Measurements from ENCODE around the gene TNN.

The TNN gene

GRCh38 chr1:175168782-175169181, 101.1 kb downstream of the TNN start:
- H3K79me1 ChIP-seq (ENCODE audit: low read length): no peaks in the 10 kb centered on the region
- no peaks in the 10 kb centered on the region for H3K27me3 ChIP-seq (ENCODE audit: insufficient read depth, low read length, poor library complexity)
- no peak overlapping the region for H2BK120ac ChIP-seq (ENCODE audit: low read depth, low read length)
- H3K4ac ChIP-seq (ENCODE audit: low read depth, low read length): no peak overlapping the region
- H3K4me2 ChIP-seq (ENCODE audit: low read length): no peak overlapping the region
- no peak overlapping the region for H2BK15ac ChIP-seq (replicated peaks; ENCODE audit: low read depth)
- H4K8ac ChIP-seq (ENCODE audit: low read depth, low read length): no peak overlapping the region
- H3K27ac ChIP-seq (ENCODE audit: low read depth, low read length): no peak overlapping the region
- no peak overlapping the region for H3K23ac ChIP-seq (ENCODE audit: low read length)
- H3K9ac ChIP-seq (ENCODE audit: low read length): no peak overlapping the region
- no peak for DNase-seq
- H2BK5ac ChIP-seq (ENCODE audit: low read length): no peak overlapping the region
- H3K18ac ChIP-seq (ENCODE audit: low read length): no peak overlapping the region
- no peak overlapping the region for H4K5ac ChIP-seq (ENCODE audit: low read length)
- H3K79me2 ChIP-seq (ENCODE audit: control insufficient read depth, insufficient read depth, low read length): no peaks in the 10 kb centered on the region
- WGBS (ENCODE audit: extremely low coverage, insufficient coverage, low lambda C conversion rate): no CpG with 5 or more reads among the region's 4 CpGs
- no peak overlapping the region for H2AK5ac ChIP-seq (ENCODE audit: low read length)
- H3K4me1 ChIP-seq (ENCODE audit: control insufficient read depth, low read depth, low read length): peaks cover 3% of the 10 kb centered on the region
- no peak overlapping the region for H3K4me3 ChIP-seq (ENCODE audit: low read length)
- no peak overlapping the region for H3K56ac ChIP-seq (ENCODE audit: low read length)
- no peaks in the 10 kb centered on the region for H3K36me3 ChIP-seq (ENCODE audit: control insufficient read depth, insufficient read depth, low read length)

- Histone ChIP-seq H3K18ac (ENCODE audit: low read length) (no peak overlapping the region), H4K5ac (ENCODE audit: low read length) (no peak overlapping the region), H3K27ac (ENCODE audit: low read depth, low read length) (no peak overlapping the region), H2AK5ac (ENCODE audit: low read length) (no peak overlapping the region), H3K4ac (ENCODE audit: low read depth, low read length) (no peak overlapping the region), H3K4me2 (ENCODE audit: low read length) (no peak overlapping the region), H3K4me3 (ENCODE audit: low read length) (no peak overlapping the region), H3K36me3 (ENCODE audit: control insufficient read depth, insufficient read depth, low read length) (no peaks in the 10 kb centered on the region), H3K27me3 (ENCODE audit: insufficient read depth, low read length, poor library complexity) (no peaks in the 10 kb centered on the region), H3K9ac (ENCODE audit: low read length) (no peak overlapping the region), H3K4me1 (ENCODE audit: control insufficient read depth, low read depth, low read length) (peaks cover 3% of the 10 kb centered on the region), H3K79me2 (ENCODE audit: control insufficient read depth, insufficient read depth, low read length) (no peaks in the 10 kb centered on the region), H2BK15ac (replicated peaks; ENCODE audit: low read depth) (no peak overlapping the region), H4K8ac (ENCODE audit: low read depth, low read length) (no peak overlapping the region), H2BK120ac (ENCODE audit: low read depth, low read length) (no peak overlapping the region), H3K79me1 (ENCODE audit: low read length) (no peaks in the 10 kb centered on the region), H3K23ac (ENCODE audit: low read length) (no peak overlapping the region), H3K56ac (ENCODE audit: low read length) (no peak overlapping the region), H2BK5ac (ENCODE audit: low read length) (no peak overlapping the region)
- no peak for DNase-seq
- no CpG with 5 or more reads among the region's 6 CpGs for WGBS (ENCODE audit: extremely low coverage, insufficient coverage, low lambda C conversion rate)
Measured at GRCh38 chr1:175169286-175170018, 101.8 kb downstream of the TNN start.

- Histone ChIP-seq H3K56ac (ENCODE audit: low read length) (peak overlapping the region; percentile 12), H2BK120ac (ENCODE audit: low read depth, low read length) (no peak overlapping the region), H2AK5ac (ENCODE audit: low read length) (no peak overlapping the region), H3K36me3 (ENCODE audit: control insufficient read depth, insufficient read depth, low read length) (no peaks in the 10 kb centered on the region), H3K23ac (ENCODE audit: low read length) (no peak overlapping the region), H4K5ac (ENCODE audit: low read length) (no peak overlapping the region), H3K18ac (ENCODE audit: low read length) (no peak overlapping the region), H3K9ac (ENCODE audit: low read length) (no peak overlapping the region), H3K79me2 (ENCODE audit: control insufficient read depth, insufficient read depth, low read length) (no peaks in the 10 kb centered on the region), H3K4ac (ENCODE audit: low read depth, low read length) (no peak overlapping the region), H2BK15ac (replicated peaks; ENCODE audit: low read depth) (no peak overlapping the region), H3K4me2 (ENCODE audit: low read length) (no peak overlapping the region), H3K27me3 (ENCODE audit: insufficient read depth, low read length, poor library complexity) (no peaks in the 10 kb centered on the region), H4K8ac (ENCODE audit: low read depth, low read length) (no peak overlapping the region), H3K4me3 (ENCODE audit: low read length) (no peak overlapping the region), H2BK5ac (ENCODE audit: low read length) (peak overlapping the region; percentile 22), H3K4me1 (ENCODE audit: control insufficient read depth, low read depth, low read length) (peaks cover 3% of the 10 kb centered on the region), H3K79me1 (ENCODE audit: low read length) (no peaks in the 10 kb centered on the region), H3K27ac (ENCODE audit: low read depth, low read length) (no peak overlapping the region)
- no CpG with 5 or more reads among the region's 9 CpGs for WGBS (ENCODE audit: extremely low coverage, insufficient coverage, low lambda C conversion rate)
- peak; percentile 34 for DNase-seq
Measured at GRCh38 chr1:175171036-175171913, 103.6 kb downstream of the TNN start.

- no peak overlapping the region for H3K18ac ChIP-seq (ENCODE audit: low read length)
- no peak overlapping the region for H2BK120ac ChIP-seq (ENCODE audit: low read depth, low read length)
- no peak overlapping the region for H3K4ac ChIP-seq (ENCODE audit: low read depth, low read length)
- no peak overlapping the region for H2BK5ac ChIP-seq (ENCODE audit: low read length)
- no CpG with 5 or more reads among the region's 3 CpGs for WGBS (ENCODE audit: extremely low coverage, insufficient coverage, low lambda C conversion rate)
- no peak overlapping the region for H3K4me2 ChIP-seq (ENCODE audit: low read length)
- no peak overlapping the region for H3K56ac ChIP-seq (ENCODE audit: low read length)
- H3K4me1 ChIP-seq (ENCODE audit: control insufficient read depth, low read depth, low read length): peaks cover 3% of the 10 kb centered on the region
- no peak overlapping the region for H2BK15ac ChIP-seq (replicated peaks; ENCODE audit: low read depth)
- no peaks in the 10 kb centered on the region for H3K36me3 ChIP-seq (ENCODE audit: control insufficient read depth, insufficient read depth, low read length)
- H4K5ac ChIP-seq (ENCODE audit: low read length): no peak overlapping the region
- H3K79me2 ChIP-seq (ENCODE audit: control insufficient read depth, insufficient read depth, low read length): no peaks in the 10 kb centered on the region
- no peak overlapping the region for H3K9ac ChIP-seq (ENCODE audit: low read length)
- no peaks in the 10 kb centered on the region for H3K27me3 ChIP-seq (ENCODE audit: insufficient read depth, low read length, poor library complexity)
- H3K4me3 ChIP-seq (ENCODE audit: low read length): no peak overlapping the region
- no peak overlapping the region for H2AK5ac ChIP-seq (ENCODE audit: low read length)
- H3K27ac ChIP-seq (ENCODE audit: low read depth, low read length): no peak overlapping the region
- H3K79me1 ChIP-seq (ENCODE audit: low read length): no peaks in the 10 kb centered on the region
- H4K8ac ChIP-seq (ENCODE audit: low read depth, low read length): no peak overlapping the region
- no peak for DNase-seq
- no peak overlapping the region for H3K23ac ChIP-seq (ENCODE audit: low read length)
Measured at GRCh38 chr1:175172503-175172902, 104.9 kb downstream of the TNN start.

- Histone ChIP-seq H2AK5ac (ENCODE audit: low read length) (no peak overlapping the region), H3K27ac (ENCODE audit: low read depth, low read length) (no peak overlapping the region), H3K4me1 (ENCODE audit: control insufficient read depth, low read depth, low read length) (peaks cover 3% of the 10 kb centered on the region), H3K36me3 (ENCODE audit: control insufficient read depth, insufficient read depth, low read length) (no peaks in the 10 kb centered on the region), H3K23ac (ENCODE audit: low read length) (no peak overlapping the region), H2BK5ac (ENCODE audit: low read length) (no peak overlapping the region), H4K8ac (ENCODE audit: low read depth, low read length) (no peak overlapping the region), H3K4me3 (ENCODE audit: low read length) (no peak overlapping the region), H3K9ac (ENCODE audit: low read length) (no peak overlapping the region), H3K27me3 (ENCODE audit: insufficient read depth, low read length, poor library complexity) (no peaks in the 10 kb centered on the region), H4K5ac (ENCODE audit: low read length) (no peak overlapping the region), H2BK120ac (ENCODE audit: low read depth, low read length) (no peak overlapping the region), H3K79me2 (ENCODE audit: control insufficient read depth, insufficient read depth, low read length) (no peaks in the 10 kb centered on the region), H3K4ac (ENCODE audit: low read depth, low read length) (no peak overlapping the region), H3K4me2 (ENCODE audit: low read length) (no peak overlapping the region), H3K18ac (ENCODE audit: low read length) (no peak overlapping the region), H2BK15ac (replicated peaks; ENCODE audit: low read depth) (no peak overlapping the region), H3K56ac (ENCODE audit: low read length) (no peak overlapping the region), H3K79me1 (ENCODE audit: low read length) (no peaks in the 10 kb centered on the region)
- WGBS (ENCODE audit: extremely low coverage, insufficient coverage, low lambda C conversion rate): no CpG with 5 or more reads among the region's 7 CpGs
- no peak for DNase-seq
Measured at GRCh38 chr1:175173531-175173930, 105.9 kb downstream of the TNN start.
